NCI-H2171 treated with DMSO at 0.1 percent for 48 hours (cell line): ENCODE measurements around the gene RUSC2.

ENCODE experiments used
- DNase-seq: peaks from one replicate; lab custom pipeline; 2025; lab: John Stamatoyannopoulos, UW

The RUSC2 gene, protein sequence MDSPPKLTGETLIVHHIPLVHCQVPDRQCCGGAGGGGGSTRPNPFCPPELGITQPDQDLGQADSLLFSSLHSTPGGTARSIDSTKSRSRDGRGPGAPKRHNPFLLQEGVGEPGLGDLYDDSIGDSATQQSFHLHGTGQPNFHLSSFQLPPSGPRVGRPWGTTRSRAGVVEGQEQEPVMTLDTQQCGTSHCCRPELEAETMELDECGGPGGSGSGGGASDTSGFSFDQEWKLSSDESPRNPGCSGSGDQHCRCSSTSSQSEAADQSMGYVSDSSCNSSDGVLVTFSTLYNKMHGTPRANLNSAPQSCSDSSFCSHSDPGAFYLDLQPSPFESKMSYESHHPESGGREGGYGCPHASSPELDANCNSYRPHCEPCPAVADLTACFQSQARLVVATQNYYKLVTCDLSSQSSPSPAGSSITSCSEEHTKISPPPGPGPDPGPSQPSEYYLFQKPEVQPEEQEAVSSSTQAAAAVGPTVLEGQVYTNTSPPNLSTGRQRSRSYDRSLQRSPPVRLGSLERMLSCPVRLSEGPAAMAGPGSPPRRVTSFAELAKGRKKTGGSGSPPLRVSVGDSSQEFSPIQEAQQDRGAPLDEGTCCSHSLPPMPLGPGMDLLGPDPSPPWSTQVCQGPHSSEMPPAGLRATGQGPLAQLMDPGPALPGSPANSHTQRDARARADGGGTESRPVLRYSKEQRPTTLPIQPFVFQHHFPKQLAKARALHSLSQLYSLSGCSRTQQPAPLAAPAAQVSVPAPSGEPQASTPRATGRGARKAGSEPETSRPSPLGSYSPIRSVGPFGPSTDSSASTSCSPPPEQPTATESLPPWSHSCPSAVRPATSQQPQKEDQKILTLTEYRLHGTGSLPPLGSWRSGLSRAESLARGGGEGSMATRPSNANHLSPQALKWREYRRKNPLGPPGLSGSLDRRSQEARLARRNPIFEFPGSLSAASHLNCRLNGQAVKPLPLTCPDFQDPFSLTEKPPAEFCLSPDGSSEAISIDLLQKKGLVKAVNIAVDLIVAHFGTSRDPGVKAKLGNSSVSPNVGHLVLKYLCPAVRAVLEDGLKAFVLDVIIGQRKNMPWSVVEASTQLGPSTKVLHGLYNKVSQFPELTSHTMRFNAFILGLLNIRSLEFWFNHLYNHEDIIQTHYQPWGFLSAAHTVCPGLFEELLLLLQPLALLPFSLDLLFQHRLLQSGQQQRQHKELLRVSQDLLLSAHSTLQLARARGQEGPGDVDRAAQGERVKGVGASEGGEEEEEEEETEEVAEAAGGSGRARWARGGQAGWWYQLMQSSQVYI (N-terminal part only)

DNA sequence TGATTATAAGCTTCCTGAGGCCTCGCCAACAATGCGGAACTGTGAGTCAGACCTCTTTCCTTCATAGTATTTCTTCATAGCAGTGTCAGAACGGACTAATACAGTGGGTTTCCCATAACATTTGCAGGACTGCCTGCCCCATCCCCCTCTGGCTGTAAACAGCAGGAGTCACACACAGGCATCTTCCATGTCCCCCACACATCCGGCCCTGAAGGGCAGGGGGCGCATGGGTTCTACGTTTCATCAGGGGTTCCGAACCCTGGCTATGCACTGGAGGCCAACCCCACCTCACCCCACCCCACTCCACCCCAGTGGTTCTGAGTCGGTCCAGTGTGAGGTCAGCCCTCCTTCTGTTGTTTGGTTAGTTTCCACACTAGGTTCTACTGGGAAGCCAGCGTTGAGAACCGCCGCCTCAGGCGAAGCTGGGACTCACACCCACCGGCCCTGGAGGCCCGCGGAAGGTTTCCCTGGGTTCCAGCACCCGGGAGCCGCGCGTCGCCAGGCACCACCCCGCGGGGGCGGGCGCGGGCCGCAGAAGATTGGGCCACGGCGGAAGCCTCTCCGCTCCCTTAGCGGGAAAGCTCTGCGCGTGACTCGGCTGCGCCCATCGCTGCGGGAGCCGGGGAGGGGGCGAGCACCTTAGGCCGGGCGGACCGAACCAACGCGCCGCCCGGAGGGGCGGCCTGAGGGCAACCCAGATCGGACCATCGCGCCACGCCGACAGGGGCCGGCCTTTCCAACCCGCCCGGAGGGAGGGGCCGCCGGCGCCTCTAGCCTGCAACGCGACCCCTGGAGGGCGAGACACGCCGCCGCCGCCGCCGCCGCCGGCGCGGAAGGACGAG is at the start of gene RUSC2:
Gene RUSC2 (plus strand): TSS at position 799 of the 842 bp plus-strand sequence. CDS start 56,411 bp downstream, outside the sequence.
- DNase-seq: peak; percentile 59

DNA sequence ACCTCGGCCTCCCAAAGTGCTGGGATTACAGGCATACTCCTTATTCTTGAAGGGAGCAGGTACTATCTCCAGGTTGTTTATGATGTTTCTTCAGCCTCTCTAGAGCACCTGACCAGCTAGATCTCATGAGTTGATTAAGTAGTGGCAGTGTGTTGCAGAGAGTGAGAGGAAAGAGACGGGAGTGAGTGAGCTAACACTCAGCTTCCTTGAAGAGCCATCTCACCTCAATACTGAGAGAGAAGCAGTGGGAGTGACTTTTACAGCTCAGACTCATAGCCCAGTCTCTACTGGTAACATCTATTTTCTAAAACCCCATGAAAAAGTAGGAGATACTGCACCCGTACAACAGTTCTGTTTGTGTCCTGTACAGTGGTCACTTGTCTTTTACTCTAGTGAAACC is 43.9 kb upstream of the RUSC2 start:
- DNase-seq: no peak

DNA sequence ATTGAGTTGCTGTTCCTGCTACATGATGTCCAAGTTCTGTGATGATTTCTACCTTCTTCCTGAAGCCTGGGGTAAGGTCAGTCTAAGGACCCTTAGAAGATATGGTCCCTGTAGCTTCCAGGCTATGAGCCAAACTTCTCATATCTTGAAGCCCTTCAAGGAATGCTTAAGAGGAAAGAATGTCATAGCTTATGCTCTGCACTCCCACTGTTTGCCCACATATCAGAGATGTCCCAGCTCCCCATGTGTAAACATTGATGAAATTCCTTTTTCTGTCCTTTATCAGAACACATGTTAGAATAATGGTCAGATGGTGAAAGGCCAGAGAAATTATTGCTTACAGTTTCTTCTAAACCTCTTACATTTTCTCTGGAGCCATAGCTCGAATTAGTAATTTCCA is 41.4 kb upstream of the RUSC2 start:
- no peak for DNase-seq

- no peak for DNase-seq
These were observed 37.4 kb upstream of the RUSC2 start for GRCh38 chr9:35452481-35452880.

- DNase-seq: no peak
These were observed 36.1 kb upstream of the RUSC2 start for GRCh38 chr9:35453786-35454185.

DNA sequence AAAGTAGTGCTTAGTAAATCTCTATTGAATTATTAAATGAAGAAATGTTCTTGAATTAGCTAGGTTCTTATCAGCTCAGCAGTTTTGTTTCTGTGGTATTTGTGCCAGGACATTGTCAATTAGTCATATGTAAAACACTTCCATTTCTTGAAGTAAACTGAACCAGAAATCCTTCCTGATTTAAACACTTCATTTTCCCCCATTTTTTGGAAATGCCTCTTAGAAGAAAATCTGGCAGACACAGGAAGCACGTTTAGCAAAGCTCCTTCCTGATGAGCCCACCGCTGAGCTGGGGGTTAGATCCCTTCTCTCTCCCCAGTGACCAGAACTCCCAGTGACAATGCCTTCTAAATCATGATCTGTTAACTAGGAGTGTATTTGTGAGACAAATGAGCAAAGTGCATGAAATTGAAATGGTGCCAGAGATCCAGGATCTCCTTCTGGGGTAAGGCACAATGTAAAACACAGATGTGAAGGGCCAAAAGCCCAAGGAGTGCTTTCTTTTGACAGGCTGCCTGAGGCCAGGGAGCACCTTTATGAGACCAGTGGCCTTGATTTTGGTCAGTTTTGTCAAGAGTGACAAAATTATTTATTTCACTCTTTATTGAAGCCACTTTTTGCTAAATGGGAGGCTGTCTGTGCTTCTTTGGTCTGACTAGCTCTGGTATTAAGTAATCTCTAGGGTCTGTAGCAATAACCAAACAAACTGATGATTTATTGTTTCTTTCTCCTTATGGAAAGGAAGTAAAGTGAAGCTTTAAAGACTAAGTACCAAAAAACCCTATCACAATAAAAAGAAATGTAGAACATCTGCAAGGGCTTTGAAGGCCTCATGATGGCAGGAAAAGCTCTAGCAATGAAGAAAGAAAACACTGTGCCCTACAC is 25.5 kb upstream of the RUSC2 start:
- DNase-seq: no peak

GRCh38 chr9:35470340-35470739 is 19.6 kb upstream of the RUSC2 start:
- DNase-seq: no peak

DNA sequence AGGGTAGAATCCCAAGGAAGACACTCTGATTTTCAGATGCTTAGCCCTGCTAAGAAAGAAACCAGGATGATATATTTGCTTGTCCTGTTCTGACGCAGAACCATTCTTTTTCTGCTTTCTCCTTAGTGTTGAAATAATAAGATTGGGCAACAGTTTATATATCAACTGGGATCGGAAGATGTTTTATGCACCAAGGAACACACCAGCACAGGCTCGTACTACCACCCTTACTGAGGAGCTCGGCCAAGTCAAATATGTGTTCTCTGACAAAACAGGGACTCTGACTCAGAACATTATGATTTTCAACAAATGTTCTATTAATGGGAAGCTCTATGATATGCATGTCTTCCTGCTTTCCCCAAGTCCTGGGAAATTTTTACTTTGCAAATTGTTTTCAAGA is 19.0 kb upstream of the RUSC2 start:
- no peak for DNase-seq

- no peak for DNase-seq
These were observed 13.3 kb upstream of the RUSC2 start for GRCh38 chr9:35476596-35476995.

DNA sequence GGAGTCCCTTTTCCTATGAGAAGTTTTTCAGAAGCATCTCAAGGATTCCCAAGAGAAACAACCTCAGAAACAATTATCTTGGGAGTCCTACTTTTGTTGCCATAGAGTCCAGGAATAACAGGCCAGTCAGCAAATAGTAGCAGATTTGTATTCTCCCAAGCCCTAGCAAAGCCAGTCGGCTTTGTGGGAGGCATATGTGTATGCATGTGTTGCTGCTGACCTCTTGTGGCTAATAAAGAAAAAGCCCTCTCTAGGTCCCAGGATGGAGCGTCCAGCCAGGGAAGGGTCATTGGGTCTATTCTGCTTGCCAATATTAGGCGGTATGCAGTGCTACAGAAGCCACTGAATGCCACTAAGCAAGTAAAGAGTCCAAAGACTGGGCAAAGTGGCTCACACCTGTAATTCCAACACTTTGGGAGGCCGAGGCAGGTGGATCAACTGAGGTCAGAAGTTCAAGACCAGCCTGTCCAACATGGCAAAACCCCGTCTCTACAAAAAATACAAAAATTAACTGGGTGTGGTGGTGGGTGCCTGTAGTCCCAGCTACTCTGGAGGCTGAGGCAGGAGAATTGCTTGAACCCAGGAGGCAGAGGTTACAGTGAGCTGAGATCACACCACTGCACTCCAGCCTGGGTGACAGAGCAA is 12.6 kb upstream of the RUSC2 start:
- DNase-seq: peak; percentile 52

- no peak for DNase-seq
These were observed 11.0 kb upstream of the RUSC2 start for GRCh38 chr9:35478871-35479270.

- DNase-seq: peak; percentile 15
These were observed 8.4 kb upstream of the RUSC2 start for GRCh38 chr9:35481347-35481975.

- no peak for DNase-seq
These were observed 7.8 kb upstream of the RUSC2 start for GRCh38 chr9:35482071-35482470.

DNA sequence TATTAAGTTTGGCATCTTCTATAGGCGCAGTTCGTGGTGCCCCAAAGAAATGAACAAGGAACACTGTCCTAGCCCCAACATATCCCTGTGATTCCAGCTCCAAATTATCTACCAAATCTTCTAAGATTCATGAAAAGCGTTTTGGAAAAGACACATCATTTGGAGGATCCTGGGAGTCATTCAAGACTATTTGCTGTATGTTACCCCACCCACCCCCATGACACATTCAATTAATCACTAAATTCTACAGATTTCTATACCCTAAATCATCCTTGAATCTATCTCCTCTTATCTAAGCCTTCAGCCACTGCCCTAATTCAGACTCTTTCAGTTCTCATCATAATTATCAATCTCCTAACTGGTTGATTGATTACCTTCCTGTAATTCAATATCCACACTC is 5.5 kb upstream of the RUSC2 start:
- DNase-seq: no peak

DNA sequence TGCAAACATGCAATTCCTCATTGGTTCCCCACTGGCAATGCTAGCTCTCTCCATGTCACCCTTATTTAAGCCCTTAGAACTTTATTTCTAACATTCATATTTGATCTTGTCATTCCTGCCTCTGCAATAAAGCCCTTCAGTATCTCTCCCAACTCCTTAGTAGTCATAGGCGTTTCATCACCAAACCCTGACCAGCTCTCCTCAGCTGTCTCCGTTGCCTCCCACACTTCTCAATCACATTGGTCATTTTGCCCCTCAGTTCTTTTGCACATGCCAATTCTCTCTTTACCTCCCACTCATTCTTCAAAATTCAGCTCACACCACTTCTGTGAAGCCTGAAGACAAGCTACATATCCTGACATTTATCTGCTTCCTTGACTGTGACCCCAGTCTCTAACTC is 2.8 kb upstream of the RUSC2 start:
- DNase-seq: no peak

DNA sequence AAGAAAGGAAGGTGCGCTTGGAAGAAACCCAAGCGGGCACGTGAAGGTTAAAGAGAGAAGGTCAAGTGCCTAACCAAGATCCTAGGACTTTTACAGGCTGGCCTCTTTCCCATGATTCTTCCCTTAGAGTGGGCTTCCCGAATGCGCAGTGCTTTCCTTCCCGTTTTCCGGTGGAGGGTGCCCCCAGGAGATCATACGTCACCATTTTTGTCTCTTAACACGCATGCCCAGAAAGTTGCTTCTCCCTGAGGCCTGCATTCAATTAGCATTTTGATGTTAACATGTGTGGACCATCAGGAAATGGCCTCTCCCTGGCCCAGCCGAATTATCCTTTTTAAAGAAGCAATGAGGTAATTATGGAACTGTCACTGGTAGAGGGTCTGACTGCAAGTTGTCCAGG is 1.9 kb upstream of the RUSC2 start:
- DNase-seq: no peak

DNA sequence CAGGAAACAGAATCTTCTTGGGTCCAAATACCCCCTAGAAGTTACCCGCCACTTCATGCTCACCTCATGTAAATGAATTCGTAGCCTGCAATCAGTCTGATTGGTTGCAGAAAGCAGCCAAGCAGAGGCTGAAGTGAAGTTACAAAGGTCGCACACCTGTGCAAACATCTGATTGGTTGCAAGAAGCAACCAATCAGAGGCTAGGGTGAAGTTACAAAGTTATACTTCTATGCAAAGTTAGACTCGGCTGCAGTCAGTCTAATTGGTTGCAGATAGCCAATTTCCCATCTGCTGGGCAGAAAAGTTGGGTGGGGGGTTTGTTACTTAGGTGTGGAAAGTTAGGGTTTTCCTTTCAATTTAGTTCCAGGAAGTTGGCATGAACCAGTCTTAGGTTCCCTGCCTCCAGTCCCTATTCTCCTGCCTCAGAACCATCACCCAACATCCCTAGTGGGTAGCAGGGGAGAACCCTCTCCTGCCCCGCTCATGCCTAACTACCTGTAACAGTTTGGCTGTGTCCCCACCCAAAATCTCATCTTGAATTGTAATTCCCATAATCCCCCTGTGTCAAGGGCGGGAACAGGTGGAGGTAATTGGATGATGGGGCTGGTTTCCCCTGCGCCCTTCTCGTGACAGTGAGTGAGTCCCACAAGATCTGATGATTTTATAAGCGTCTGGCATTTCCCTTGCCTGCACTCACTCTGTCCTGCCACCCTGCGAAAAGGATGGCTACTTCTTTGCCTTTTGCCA is 1.2 kb upstream of the RUSC2 start:
- no peak for DNase-seq

DNA sequence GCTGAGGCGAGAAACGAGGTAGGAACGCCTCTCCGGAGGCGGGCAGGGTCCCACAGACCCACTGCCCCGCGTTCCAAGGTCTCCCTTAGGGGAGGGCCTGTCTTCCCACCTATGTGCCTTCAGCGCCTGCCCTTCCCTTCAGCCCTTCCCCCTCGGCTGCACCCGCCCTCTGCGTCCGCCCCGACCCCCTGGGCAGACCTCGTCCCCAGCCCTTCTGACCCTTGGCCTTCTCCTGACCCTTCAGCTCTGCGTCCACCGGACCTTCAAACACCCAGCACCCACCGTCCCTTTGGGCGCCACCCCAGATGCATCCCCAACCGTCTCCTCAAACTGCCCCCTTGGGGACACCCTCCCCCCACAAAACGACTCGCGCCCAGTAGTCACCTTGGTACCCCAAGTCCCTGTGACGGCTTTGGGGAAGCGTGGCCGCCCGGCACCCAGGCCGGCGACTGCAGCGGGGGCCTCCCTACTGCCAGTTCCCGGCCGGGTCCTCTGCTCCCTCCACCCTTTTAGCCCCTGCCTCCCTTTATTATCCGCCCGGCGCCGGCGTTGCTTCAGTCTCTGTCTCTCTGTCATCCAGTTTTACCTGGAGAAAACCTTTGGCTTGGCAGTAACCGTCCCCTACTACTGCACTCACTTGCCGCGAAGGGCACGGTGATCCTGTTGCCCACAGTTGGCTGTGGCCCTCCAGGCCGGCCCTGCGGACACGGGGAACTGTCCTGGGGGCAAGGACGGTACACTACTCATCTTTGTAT is 421 bp downstream of the RUSC2 start:
- no peak for DNase-seq
